HEK293T (cell line): Measurements from ENCODE around the gene KCNJ16.

Source experiments
- BHLHE40 ChIP-seq: fragments of 450-650 bp; IDR thresholded peaks from 2 replicates; pipeline ENCODE4 v1.6.1; 2016; ENCODE audit warnings: mild to moderate bottlenecking, moderate library complexity, borderline replicate concordance
- ELF4 ChIP-seq: fragments of 450-650 bp; IDR thresholded peaks from 2 replicates; pipeline ENCODE4 v1.6.1; 2017; ENCODE audit warnings: antibody characterized with exemption
- FOXM1 ChIP-seq: fragments of 450-650 bp; IDR thresholded peaks from 2 replicates; pipeline ENCODE4 v1.6.1; 2017; ENCODE audit warnings: mild to moderate bottlenecking, borderline replicate concordance
- SUZ12 ChIP-seq: fragments of 450-650 bp; IDR thresholded peaks from 2 replicates; pipeline ENCODE4 v1.6.1; 2016; ENCODE audit warnings: mild to moderate bottlenecking
- TF ChIP-seq, protein P1 (sequence below): fragments of 450-650 bp; IDR thresholded peaks from 2 replicates; pipeline ENCODE4 v1.6.1; 2016

- TF ChIP-seq, protein P1, sequence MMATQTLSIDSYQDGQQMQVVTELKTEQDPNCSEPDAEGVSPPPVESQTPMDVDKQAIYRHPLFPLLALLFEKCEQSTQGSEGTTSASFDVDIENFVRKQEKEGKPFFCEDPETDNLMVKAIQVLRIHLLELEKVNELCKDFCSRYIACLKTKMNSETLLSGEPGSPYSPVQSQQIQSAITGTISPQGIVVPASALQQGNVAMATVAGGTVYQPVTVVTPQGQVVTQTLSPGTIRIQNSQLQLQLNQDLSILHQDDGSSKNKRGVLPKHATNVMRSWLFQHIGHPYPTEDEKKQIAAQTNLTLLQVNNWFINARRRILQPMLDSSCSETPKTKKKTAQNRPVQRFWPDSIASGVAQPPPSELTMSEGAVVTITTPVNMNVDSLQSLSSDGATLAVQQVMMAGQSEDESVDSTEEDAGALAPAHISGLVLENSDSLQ, result no peak
- TF ChIP-seq BHLHE40 (no peak), SUZ12 (no peak), ELF4 (no peak), FOXM1 (no peak)
These were observed 24.3 kb downstream of the KCNJ16 start for GRCh38 chr17:70099294-70099693.
